HCT116 (cell line): ENCODE results near the gene GRK1. TPM values are rescaled to one million over a fixed set of nuclear protein-coding genes. Genes with fewer than 3 reads are reported as not detected.

Experiments
- ATAC-seq: fragments of 200-7000 bp; cut with Tn5 transposase; 2 replicates; pipeline ENCODE4 v1.9.1; 2020; ENCODE audit warnings: mild to moderate bottlenecking, moderate library complexity
- BruUV-seq: library from RNA; stranded (reverse); fragments of 400-500 nt; replicated peaks from 2 replicates; lab custom pipeline; 2021; lab: Mats Ljungman, UMichigan
- CTCF ChIA-PET: fragments of 300-600 bp; sonication (Branson Sonifier 250); formaldehyde crosslinking; loops from one replicate; lab custom pipeline; 2021; ENCODE audit warnings: antibody characterized with exemption; lab: Charles Lee
- POLR2A ChIA-PET: fragments of 300-600, 350-600 bp; sonication (Branson Sonifier 250); formaldehyde crosslinking; loops from one replicate; lab custom pipeline; 2021; ENCODE audit warnings: antibody characterized with exemption; lab: Charles Lee
- RAD21 ChIA-PET, 2 experiments: fragments of 300-600 bp; sonication (Branson Sonifier 250); formaldehyde crosslinking; loops; one replicate each; lab custom pipeline; 2023; ENCODE audit warnings: low total read pairs in 2 of 2; ENCODE audit not compliant: uncharacterized antibody in 2 of 2, unreplicated experiment in 2 of 2, low non-redundant PET in 1 of 2; lab: Charles Lee
- DNase-seq: peaks from one replicate; pipeline ENCODE4 v3.0.0-alpha.2; 2010; ENCODE audit warnings: low read depth, low spot score
- H2AFZ ChIP-seq: fragments of 200-600 bp; shearing (Covaris generic), sonication (generic); 2 replicates; pipeline ENCODE4 v1.6.1; 2017; ENCODE audit warnings: low read depth, mixed run types, mixed read lengths, antibody characterized with exemption, low read length; ENCODE audit not compliant: poor library complexity, severe bottlenecking
- H3K27ac ChIP-seq: 2 replicates; pipeline ENCODE4 v1.5.1; 2012; ENCODE audit warnings: low read depth, low read length
- H3K27me3 ChIP-seq: fragments of 200-600 bp; sonication (generic); 2 replicates; pipeline ENCODE4 v1.6.1; 2016; ENCODE audit warnings: mixed run types, low read length, mixed read lengths; ENCODE audit not compliant: insufficient read depth
- H3K36me3 ChIP-seq, 2 experiments: fragments of 200-500 bp in 1 of 2; fragments of 200-600 bp in 1 of 2; sonication (Bioruptor generic) in 1 of 2; sonication (generic) in 1 of 2; 2 replicates each; pipeline versions ENCODE4 v1.5.1 to v1.6.1; 2014 to 2016; ENCODE audit warnings: low read length in 2 of 2, inconsistent platforms in 1 of 2, mixed read lengths in 1 of 2, mixed run types in 1 of 2; ENCODE audit not compliant: insufficient read depth in 2 of 2, control insufficient read depth in 1 of 2
- H3K4me1 ChIP-seq, 2 experiments: fragments of 200-600 bp in 1 of 2; sonication (generic) in 1 of 2; 2 replicates each; pipeline versions ENCODE4 v1.5.1 to v1.6.1; 2012 to 2017; ENCODE audit warnings: low read length in 2 of 2, inconsistent platforms in 1 of 2, mild to moderate bottlenecking in 1 of 2, mixed read lengths in 1 of 2, mixed run types in 1 of 2, moderate library complexity in 1 of 2; ENCODE audit not compliant: insufficient read depth in 2 of 2, control insufficient read depth in 1 of 2
- H3K4me2 ChIP-seq: fragments of 200-600 bp; sonication (generic); 2 replicates; pipeline ENCODE4 v1.6.1; 2017; ENCODE audit warnings: mixed run types, low read length, mixed read lengths
- H3K4me3 ChIP-seq, 2 experiments: fragments of 200-600 bp in 1 of 2; sonication (generic) in 1 of 2; replicated peaks in 1 of 2; 2 replicates each; pipeline ENCODE4 v1.5.1; 2011 to 2016; ENCODE audit warnings: low read length in 2 of 2, control low read depth in 1 of 2, low read depth in 1 of 2, mild to moderate bottlenecking in 1 of 2, mixed read lengths in 1 of 2, mixed run types in 1 of 2
- H3K79me2 ChIP-seq: fragments of 200-600 bp; sonication (generic); 2 replicates; pipeline ENCODE4 v1.6.1; 2017; ENCODE audit warnings: mild to moderate bottlenecking, mixed run types, low read length, moderate library complexity, mixed read lengths; ENCODE audit not compliant: insufficient read depth
- H3K9ac ChIP-seq: fragments of 200-600 bp; sonication (generic); 2 replicates; pipeline ENCODE4 v1.6.1; 2016; ENCODE audit warnings: low read length, mixed read lengths
- H3K9me2 ChIP-seq: fragments of 200-600 bp; sonication (generic), shearing (Covaris generic); 2 replicates; pipeline ENCODE4 v1.6.1; 2017; ENCODE audit warnings: mixed run types, mild to moderate bottlenecking, moderate library complexity; ENCODE audit not compliant: insufficient read depth
- H3K9me3 ChIP-seq, 2 experiments: fragments of 200-500 bp in 1 of 2; fragments of 200-600 bp in 1 of 2; sonication (Bioruptor generic) in 1 of 2; sonication (generic) in 1 of 2; 2 replicates each; pipeline ENCODE4 v1.6.1; 2014 to 2017; ENCODE audit warnings: low read length in 2 of 2, mixed read lengths in 2 of 2, inconsistent platforms in 1 of 2, low read depth in 1 of 2, mild to moderate bottlenecking in 1 of 2, mixed run types in 1 of 2, moderate library complexity in 1 of 2; ENCODE audit not compliant: control insufficient read depth in 1 of 2, insufficient read depth in 1 of 2
- H4K20me1 ChIP-seq: fragments of 200-600 bp; sonication (generic), shearing (Covaris generic); 2 replicates; pipeline ENCODE4 v1.6.1; 2017; ENCODE audit warnings: mixed run types, mild to moderate bottlenecking, moderate library complexity; ENCODE audit not compliant: insufficient read depth
- CBX3 ChIP-seq: IDR thresholded peaks from 2 replicates; pipeline ENCODE4 v1.6.1; 2012; ENCODE audit warnings: low read depth
- CEBPB ChIP-seq: IDR thresholded peaks from 2 replicates; pipeline ENCODE4 v1.6.1; 2012; ENCODE audit warnings: low read depth
- EGR1 ChIP-seq: IDR thresholded peaks from 2 replicates; pipeline ENCODE4 v1.6.1; 2012; ENCODE audit warnings: low read depth
- ELF1 ChIP-seq: IDR thresholded peaks from 2 replicates; pipeline ENCODE4 v1.6.1; 2012; ENCODE audit warnings: low read depth, borderline replicate concordance
- EZH2 ChIP-seq: fragments of 200-600 bp; sonication (generic); IDR thresholded peaks from 2 replicates; pipeline ENCODE4 v1.6.1; 2017; ENCODE audit warnings: antibody characterized with exemption, mixed run types
- EZH2phosphoT487 ChIP-seq: fragments of 200-600 bp; IDR thresholded peaks from 2 replicates; pipeline ENCODE4 v1.6.1; 2018; ENCODE audit warnings: antibody characterized with exemption, borderline replicate concordance
- JUND ChIP-seq: IDR thresholded peaks from 2 replicates; pipeline ENCODE4 v1.6.1; 2012
- POLR2A ChIP-seq: IDR thresholded peaks from 2 replicates; pipeline ENCODE4 v1.7.0; 2011; ENCODE audit warnings: borderline replicate concordance; ENCODE audit not compliant: insufficient read depth, insufficient read length; ENCODE audit errors: extremely low read depth
- POLR2AphosphoS5 ChIP-seq: IDR thresholded peaks from 2 replicates; pipeline ENCODE4 v1.6.1; 2011; ENCODE audit warnings: mild to moderate bottlenecking, low read depth, low read length, moderate library complexity
- RAD21 ChIP-seq: IDR thresholded peaks from 2 replicates; pipeline ENCODE4 v1.6.1; 2012; ENCODE audit warnings: low read depth, mild to moderate bottlenecking
- SP1 ChIP-seq: IDR thresholded peaks from 2 replicates; pipeline ENCODE4 v1.6.1; 2012; ENCODE audit warnings: low read depth
- SRF ChIP-seq: IDR thresholded peaks from 2 replicates; pipeline ENCODE4 v1.6.1; 2012; ENCODE audit warnings: low read depth
- TCF7L2 ChIP-seq: IDR thresholded peaks from 2 replicates; pipeline ENCODE4 v1.7.0; 2011; ENCODE audit warnings: borderline replicate concordance, inconsistent platforms; ENCODE audit not compliant: insufficient read depth, insufficient read length; ENCODE audit errors: extremely low read depth
- ZFX ChIP-seq: fragments of 450-650 bp; IDR thresholded peaks from 2 replicates; pipeline ENCODE4 v1.6.1; 2017
- intact Hi-C: fragments of 100-400 bp; cut with micrococcal nuclease; formaldehyde crosslinking; loops from 2 replicates; pipeline ENCODE4 v1.10.0; 2022
- total RNA-seq: library from RNA; stranded (reverse); gene quantifications from one replicate; pipeline ENCODE4 v1.2.1, GENCODE V29; 2021; ENCODE audit not compliant: unreplicated experiment
- TF ChIP-seq, protein P1 (sequence below): IDR thresholded peaks from 2 replicates; pipeline ENCODE4 v1.6.1; 2011; ENCODE audit warnings: mild to moderate bottlenecking, low read length, moderate library complexity; ENCODE audit not compliant: insufficient replicate concordance; ENCODE audit errors: extremely low read depth
- TF ChIP-seq, protein P2 (sequence below): IDR thresholded peaks from 2 replicates; pipeline ENCODE4 v1.6.1; 2012
- TF ChIP-seq, protein P3 (sequence below): IDR thresholded peaks from 2 replicates; pipeline ENCODE4 v1.6.1; 2012
- TF ChIP-seq, protein P4 (sequence below), 3 experiments: fragments of 200-600 bp in 1 of 3; sonication (generic) in 1 of 3; IDR thresholded peaks in 2 of 3; conservative IDR thresholded peaks in 1 of 3; 2 replicates each; pipeline ENCODE4 v1.5.1; 2012 to 2017; ENCODE audit warnings: low read depth in 2 of 3, low read length in 2 of 3, antibody characterized with exemption in 1 of 3, borderline replicate concordance in 1 of 3, control low read depth in 1 of 3, mild to moderate bottlenecking in 1 of 3, mixed read lengths in 1 of 3, mixed run types in 1 of 3, moderate library complexity in 1 of 3; ENCODE audit not compliant: insufficient read depth in 1 of 3
- TF ChIP-seq, protein P5 (sequence below): IDR thresholded peaks from 2 replicates; pipeline ENCODE4 v1.6.1; 2012; ENCODE audit warnings: low read depth

GRK1 gene
- total RNA-seq, 1 experiment from 2014 or later = not detected

DNA sequence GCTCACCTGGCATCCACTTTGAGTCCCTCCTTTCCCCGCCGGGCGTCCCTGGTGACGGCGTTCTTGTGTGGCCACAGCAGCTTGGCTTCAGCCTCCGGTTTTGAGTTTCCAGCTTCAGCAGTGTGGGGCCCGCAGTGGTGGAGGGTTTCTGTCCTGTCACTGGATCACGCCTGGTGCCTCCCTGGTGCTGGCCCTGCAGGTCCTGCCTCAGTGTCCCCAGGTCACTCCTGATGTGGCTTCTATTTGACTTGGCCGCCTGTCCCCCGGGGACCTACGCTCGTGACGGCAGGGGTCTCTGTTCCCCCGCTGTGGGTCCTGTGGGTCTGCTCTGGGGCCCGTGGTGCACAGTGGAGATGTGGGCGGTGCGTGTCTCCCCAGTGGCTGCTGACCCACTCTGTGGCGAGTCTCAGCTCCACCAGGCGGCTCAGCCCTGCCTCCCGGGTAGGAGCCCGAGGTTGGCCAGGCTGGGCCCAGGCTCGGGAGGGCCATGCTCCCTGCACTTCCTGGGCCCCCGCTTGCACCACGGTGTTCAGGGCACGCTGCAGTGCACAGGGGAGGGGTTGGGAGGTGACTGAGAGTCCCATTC is 10.9 kb upstream of the GRK1 start:
- H3K4me2 ChIP-seq = no peak overlapping the region
- no peak overlapping the region for H3K27ac ChIP-seq
- H3K9me2 ChIP-seq = no peaks in the 10 kb centered on the region
- H2AFZ ChIP-seq = no peak overlapping the region
- H3K9ac ChIP-seq = no peak overlapping the region
- no peaks in the 10 kb centered on the region for H3K9me3 ChIP-seq
- H3K79me2 ChIP-seq = no peaks in the 10 kb centered on the region
- ChIA-PET RAD21 (no interaction called here), CTCF (no interaction called here), POLR2A (no interaction called here)
- no peak for ATAC-seq
- H3K27me3 ChIP-seq = no peaks in the 10 kb centered on the region
- no peak overlapping the region for H3K4me3 ChIP-seq
- no peaks in the 10 kb centered on the region for H4K20me1 ChIP-seq
- no peaks in the 10 kb centered on the region for H3K4me1 ChIP-seq
- BruUV-seq = no TSS peak
- intact Hi-C loops = no loop called here
- no peak for DNase-seq
- TF ChIP-seq, protein P1, sequence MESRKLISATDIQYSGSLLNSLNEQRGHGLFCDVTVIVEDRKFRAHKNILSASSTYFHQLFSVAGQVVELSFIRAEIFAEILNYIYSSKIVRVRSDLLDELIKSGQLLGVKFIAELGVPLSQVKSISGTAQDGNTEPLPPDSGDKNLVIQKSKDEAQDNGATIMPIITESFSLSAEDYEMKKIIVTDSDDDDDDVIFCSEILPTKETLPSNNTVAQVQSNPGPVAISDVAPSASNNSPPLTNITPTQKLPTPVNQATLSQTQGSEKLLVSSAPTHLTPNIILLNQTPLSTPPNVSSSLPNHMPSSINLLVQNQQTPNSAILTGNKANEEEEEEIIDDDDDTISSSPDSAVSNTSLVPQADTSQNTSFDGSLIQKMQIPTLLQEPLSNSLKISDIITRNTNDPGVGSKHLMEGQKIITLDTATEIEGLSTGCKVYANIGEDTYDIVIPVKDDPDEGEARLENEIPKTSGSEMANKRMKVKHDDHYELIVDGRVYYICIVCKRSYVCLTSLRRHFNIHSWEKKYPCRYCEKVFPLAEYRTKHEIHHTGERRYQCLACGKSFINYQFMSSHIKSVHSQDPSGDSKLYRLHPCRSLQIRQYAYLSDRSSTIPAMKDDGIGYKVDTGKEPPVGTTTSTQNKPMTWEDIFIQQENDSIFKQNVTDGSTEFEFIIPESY = no peak
- TF ChIP-seq RAD21 = no peak
- no peak for TF ChIP-seq SP1
- TF ChIP-seq EZH2 = no peak
- TF ChIP-seq CBX3 = no peak
- TF ChIP-seq, protein P2, sequence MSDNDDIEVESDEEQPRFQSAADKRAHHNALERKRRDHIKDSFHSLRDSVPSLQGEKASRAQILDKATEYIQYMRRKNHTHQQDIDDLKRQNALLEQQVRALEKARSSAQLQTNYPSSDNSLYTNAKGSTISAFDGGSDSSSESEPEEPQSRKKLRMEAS = no peak
- TF ChIP-seq EGR1 = no peak
- no peak for TF ChIP-seq SRF
- no peak for TF ChIP-seq TCF7L2
- TF ChIP-seq, protein P3, sequence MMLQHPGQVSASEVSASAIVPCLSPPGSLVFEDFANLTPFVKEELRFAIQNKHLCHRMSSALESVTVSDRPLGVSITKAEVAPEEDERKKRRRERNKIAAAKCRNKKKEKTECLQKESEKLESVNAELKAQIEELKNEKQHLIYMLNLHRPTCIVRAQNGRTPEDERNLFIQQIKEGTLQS = no peak
- TF ChIP-seq, protein P4, sequence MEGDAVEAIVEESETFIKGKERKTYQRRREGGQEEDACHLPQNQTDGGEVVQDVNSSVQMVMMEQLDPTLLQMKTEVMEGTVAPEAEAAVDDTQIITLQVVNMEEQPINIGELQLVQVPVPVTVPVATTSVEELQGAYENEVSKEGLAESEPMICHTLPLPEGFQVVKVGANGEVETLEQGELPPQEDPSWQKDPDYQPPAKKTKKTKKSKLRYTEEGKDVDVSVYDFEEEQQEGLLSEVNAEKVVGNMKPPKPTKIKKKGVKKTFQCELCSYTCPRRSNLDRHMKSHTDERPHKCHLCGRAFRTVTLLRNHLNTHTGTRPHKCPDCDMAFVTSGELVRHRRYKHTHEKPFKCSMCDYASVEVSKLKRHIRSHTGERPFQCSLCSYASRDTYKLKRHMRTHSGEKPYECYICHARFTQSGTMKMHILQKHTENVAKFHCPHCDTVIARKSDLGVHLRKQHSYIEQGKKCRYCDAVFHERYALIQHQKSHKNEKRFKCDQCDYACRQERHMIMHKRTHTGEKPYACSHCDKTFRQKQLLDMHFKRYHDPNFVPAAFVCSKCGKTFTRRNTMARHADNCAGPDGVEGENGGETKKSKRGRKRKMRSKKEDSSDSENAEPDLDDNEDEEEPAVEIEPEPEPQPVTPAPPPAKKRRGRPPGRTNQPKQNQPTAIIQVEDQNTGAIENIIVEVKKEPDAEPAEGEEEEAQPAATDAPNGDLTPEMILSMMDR (IDR thresholded peaks at IDR 0.05 in 2 of 3, conservative IDR thresholded peaks at IDR 0.05 in 1 of 3; ENCODE audit: borderline replicate concordance in 1 of 3, insufficient read depth in 1 of 3, low read depth in 2 of 3, low read length in 2 of 3) = no peak
- TF ChIP-seq ZFX = no peak
- no peak for TF ChIP-seq POLR2AphosphoS5
- TF ChIP-seq CEBPB = no peak
- no peak for TF ChIP-seq ELF1
- TF ChIP-seq EZH2phosphoT487 = no peak
- no peak for TF ChIP-seq POLR2A
- no peak for TF ChIP-seq JUND
- TF ChIP-seq, protein P5, sequence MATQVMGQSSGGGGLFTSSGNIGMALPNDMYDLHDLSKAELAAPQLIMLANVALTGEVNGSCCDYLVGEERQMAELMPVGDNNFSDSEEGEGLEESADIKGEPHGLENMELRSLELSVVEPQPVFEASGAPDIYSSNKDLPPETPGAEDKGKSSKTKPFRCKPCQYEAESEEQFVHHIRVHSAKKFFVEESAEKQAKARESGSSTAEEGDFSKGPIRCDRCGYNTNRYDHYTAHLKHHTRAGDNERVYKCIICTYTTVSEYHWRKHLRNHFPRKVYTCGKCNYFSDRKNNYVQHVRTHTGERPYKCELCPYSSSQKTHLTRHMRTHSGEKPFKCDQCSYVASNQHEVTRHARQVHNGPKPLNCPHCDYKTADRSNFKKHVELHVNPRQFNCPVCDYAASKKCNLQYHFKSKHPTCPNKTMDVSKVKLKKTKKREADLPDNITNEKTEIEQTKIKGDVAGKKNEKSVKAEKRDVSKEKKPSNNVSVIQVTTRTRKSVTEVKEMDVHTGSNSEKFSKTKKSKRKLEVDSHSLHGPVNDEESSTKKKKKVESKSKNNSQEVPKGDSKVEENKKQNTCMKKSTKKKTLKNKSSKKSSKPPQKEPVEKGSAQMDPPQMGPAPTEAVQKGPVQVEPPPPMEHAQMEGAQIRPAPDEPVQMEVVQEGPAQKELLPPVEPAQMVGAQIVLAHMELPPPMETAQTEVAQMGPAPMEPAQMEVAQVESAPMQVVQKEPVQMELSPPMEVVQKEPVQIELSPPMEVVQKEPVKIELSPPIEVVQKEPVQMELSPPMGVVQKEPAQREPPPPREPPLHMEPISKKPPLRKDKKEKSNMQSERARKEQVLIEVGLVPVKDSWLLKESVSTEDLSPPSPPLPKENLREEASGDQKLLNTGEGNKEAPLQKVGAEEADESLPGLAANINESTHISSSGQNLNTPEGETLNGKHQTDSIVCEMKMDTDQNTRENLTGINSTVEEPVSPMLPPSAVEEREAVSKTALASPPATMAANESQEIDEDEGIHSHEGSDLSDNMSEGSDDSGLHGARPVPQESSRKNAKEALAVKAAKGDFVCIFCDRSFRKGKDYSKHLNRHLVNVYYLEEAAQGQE = no peak
- TF ChIP-seq, all 23 proteins: peak for 0
- H3K36me3 ChIP-seq = no peaks in the 10 kb centered on the region
